Calu3 (cell line): ENCODE results near the gene FAM3C. TPM values are rescaled to one million over a fixed set of nuclear protein-coding genes. Genes with fewer than 3 reads are reported as not detected.

Experiments used
- BruUV-seq: library from RNA; stranded (reverse); fragments of 400-500 nt; replicated peaks from 2 replicates; lab custom pipeline; 2021; lab: Mats Ljungman, UMichigan
- CTCF ChIA-PET: fragments of 300-600 bp; sonication (Branson Sonifier 250); formaldehyde crosslinking; loops from one replicate; lab custom pipeline; 2022; ENCODE audit warnings: antibody characterized with exemption; lab: Charles Lee
- DNase-seq: peaks from one replicate; pipeline ENCODE4 v3.0.0; 2022
- H3K27ac Mint-ChIP-seq: one replicate; pipeline ENCODE4 v1.8.0; 2022; ENCODE audit warnings: mixed read lengths; ENCODE audit not compliant: unreplicated experiment
- H3K27me3 Mint-ChIP-seq: one replicate; pipeline ENCODE4 v1.8.0; 2022; ENCODE audit warnings: mixed read lengths; ENCODE audit not compliant: unreplicated experiment
- H3K36me3 Mint-ChIP-seq: one replicate; pipeline ENCODE4 v1.8.0; 2022; ENCODE audit warnings: mild to moderate bottlenecking, moderate library complexity, mixed read lengths; ENCODE audit not compliant: insufficient read depth, unreplicated experiment
- H3K4me1 Mint-ChIP-seq: one replicate; pipeline ENCODE4 v1.8.0; 2022; ENCODE audit warnings: mild to moderate bottlenecking, low read depth, mixed read lengths; ENCODE audit not compliant: unreplicated experiment
- H3K4me3 Mint-ChIP-seq: one replicate; pipeline ENCODE4 v1.8.0; 2022; ENCODE audit warnings: mild to moderate bottlenecking, low read depth, moderate library complexity, mixed read lengths; ENCODE audit not compliant: unreplicated experiment
- H3K9me3 Mint-ChIP-seq: one replicate; pipeline ENCODE4 v1.8.0; 2022; ENCODE audit warnings: low read depth, mixed read lengths; ENCODE audit not compliant: unreplicated experiment
- intact Hi-C: fragments of 100-400 bp; cut with micrococcal nuclease; formaldehyde crosslinking; loops from one replicate; pipeline ENCODE4 v1.10.0; 2022; ENCODE audit not compliant: unreplicated experiment
- total RNA-seq: library from RNA; stranded (reverse); gene quantifications from 2 replicates; pipeline ENCODE4 v1.2.3, GENCODE V29; 2022
- TF ChIP-seq, protein P1 (sequence below): fragments of 200-600 bp; IDR thresholded peaks from one replicate; pipeline ENCODE4 v1.8.0; 2022; ENCODE audit warnings: antibody characterized with exemption; ENCODE audit not compliant: unreplicated experiment

FAM3C gene
- total RNA-seq, 1 experiment from 2014 or later: 206 TPM

DNA sequence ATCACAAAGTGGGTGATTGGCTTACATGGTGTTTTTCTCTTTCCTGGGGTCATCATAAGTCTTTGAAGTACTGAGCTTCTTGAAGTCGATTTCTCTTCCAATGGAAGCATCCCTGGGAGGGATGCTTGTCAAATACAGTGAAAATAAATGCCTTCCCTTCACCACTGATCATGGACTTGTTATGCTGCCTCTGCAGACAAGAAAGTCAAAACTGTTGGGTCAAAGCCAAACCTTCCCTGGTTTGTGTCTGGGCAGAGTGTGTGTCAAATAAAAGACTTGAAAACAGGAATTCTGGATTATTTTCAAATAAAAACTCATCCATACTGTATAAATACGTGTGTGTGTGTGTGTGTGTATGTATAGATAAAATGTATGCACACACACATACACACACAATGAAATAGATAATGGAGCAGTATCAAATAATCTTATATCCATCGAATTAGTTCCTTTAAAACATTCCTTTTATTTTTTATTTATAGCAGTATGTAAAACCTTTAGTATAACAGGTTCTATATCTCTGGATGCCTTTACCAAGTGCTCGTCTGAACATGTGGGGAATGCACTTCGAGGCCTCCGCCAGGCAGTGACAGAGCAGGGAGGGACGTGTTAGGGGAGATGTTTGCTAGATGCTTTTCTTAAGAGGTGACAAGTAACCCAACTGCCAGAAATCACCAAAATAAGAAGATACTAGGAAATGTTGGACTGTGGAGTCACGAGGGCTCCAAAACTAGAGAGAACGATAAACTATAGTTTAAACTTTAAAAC, 94.5 kb downstream of the FAM3C start:
- H3K4me3 Mint-ChIP-seq: no peak overlapping the region
- DNase-seq: no peak
- H3K27ac Mint-ChIP-seq: no peak overlapping the region
- H3K4me1 Mint-ChIP-seq: no peaks in the 10 kb centered on the region
- CTCF ChIA-PET: interaction anchor here (1.6 kb wide), 1 partner anchor 12 kb away, joined by 4 read pairs; no protein-coding TSS in a partner anchor
- TF ChIP-seq, protein P1, sequence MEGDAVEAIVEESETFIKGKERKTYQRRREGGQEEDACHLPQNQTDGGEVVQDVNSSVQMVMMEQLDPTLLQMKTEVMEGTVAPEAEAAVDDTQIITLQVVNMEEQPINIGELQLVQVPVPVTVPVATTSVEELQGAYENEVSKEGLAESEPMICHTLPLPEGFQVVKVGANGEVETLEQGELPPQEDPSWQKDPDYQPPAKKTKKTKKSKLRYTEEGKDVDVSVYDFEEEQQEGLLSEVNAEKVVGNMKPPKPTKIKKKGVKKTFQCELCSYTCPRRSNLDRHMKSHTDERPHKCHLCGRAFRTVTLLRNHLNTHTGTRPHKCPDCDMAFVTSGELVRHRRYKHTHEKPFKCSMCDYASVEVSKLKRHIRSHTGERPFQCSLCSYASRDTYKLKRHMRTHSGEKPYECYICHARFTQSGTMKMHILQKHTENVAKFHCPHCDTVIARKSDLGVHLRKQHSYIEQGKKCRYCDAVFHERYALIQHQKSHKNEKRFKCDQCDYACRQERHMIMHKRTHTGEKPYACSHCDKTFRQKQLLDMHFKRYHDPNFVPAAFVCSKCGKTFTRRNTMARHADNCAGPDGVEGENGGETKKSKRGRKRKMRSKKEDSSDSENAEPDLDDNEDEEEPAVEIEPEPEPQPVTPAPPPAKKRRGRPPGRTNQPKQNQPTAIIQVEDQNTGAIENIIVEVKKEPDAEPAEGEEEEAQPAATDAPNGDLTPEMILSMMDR: no peak
- no peaks in the 10 kb centered on the region for H3K9me3 Mint-ChIP-seq
- no peaks in the 10 kb centered on the region for H3K36me3 Mint-ChIP-seq
- intact Hi-C loops: no loop called here
- no peaks in the 10 kb centered on the region for H3K27me3 Mint-ChIP-seq
- BruUV-seq: no TSS peak

DNA sequence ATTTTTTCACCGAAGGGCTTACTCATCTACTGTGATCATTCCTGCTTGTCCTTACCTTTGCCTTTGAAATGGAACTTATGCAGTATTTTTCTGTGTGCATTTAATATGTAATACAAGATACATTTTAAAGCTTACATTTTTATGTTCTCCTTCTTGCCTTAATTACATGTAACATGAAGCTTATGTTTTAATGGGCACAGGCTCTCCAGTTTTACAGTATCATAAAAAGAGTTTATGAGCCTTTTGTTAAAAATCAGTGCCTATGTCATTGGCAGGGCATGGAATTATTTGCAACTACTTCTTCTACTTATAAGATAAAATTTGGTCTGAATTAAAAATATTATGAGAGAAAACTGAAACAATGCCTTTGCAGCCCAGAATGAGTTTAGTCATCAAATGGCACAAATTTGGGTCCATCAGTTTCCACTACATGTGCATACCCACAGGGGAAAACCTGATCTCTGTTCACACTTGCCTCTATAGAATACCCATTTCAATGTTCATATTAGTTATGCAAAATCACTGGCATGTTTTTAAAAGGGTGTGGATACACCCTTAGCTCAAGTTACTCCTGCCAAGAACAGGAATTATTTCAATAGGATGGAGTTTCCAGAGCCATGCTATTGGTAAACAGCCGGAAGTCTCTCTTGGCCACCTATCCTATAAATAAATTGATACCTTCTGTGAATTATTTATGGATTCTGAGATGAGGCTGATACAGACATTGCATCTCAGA, 95.3 kb downstream of the FAM3C start:
- CTCF ChIA-PET: interaction anchor here (1.6 kb wide), 1 partner anchor 12 kb away, joined by 4 read pairs; no protein-coding TSS in a partner anchor
- Mint-ChIP-seq H3K36me3 (no peaks in the 10 kb centered on the region), H3K27ac (no peak overlapping the region), H3K4me1 (no peaks in the 10 kb centered on the region), H3K27me3 (no peaks in the 10 kb centered on the region), H3K4me3 (no peak overlapping the region), H3K9me3 (no peaks in the 10 kb centered on the region)
- BruUV-seq: no TSS peak
- intact Hi-C loops: no loop called here
- DNase-seq: no peak
- TF ChIP-seq, protein P1: no peak

Other genes starting within 250 kb of the FAM3C start
- gene WNT16, start 67.3 kb downstream of the FAM3C start, total RNA-seq: not detected in 2 replicates